ENCODE results near the gene SMOC2. TPM values are rescaled to one million over a fixed set of nuclear protein-coding genes. Genes with fewer than 3 reads are reported as not detected.

Gene SMOC2
- total and polyA plus RNA-seq, 2 of the 4 experiments (the other 2 are of a cell fraction), result not detected

GRCh38 chr6:168666699-168667427, 225.9 kb downstream of the SMOC2 start:
- Histone ChIP-seq H3K9ac (ENCODE audit: low read depth, low read length) (no peak overlapping the region), H4K20me1 (ENCODE audit: insufficient read depth, low read length) (no peaks in the 10 kb centered on the region), H2BK15ac (ENCODE audit: low read depth, low read length) (no peak overlapping the region), H3K27ac (ENCODE audit: insufficient read depth, low read length) (no peak overlapping the region), H3K23ac (ENCODE audit: low read depth, low read length) (no peak overlapping the region), H3K56ac (ENCODE audit: extremely low read depth, insufficient read depth, low read length) (no peak overlapping the region), H4K5ac (ENCODE audit: low read depth, low read length) (no peak overlapping the region), H2AK5ac (ENCODE audit: low read depth, low read length) (no peak overlapping the region), H4K91ac (ENCODE audit: insufficient read depth, low read depth, low read length) (no peak overlapping the region), H2AFZ (replicated peaks; ENCODE audit: low read length, poor library complexity) (no peak overlapping the region), H3K14ac (replicated peaks; ENCODE audit: low read depth, low read length) (no peak overlapping the region), H3K4me3 (ENCODE audit: insufficient read depth, low read depth, low read length) (no peak overlapping the region), H2BK5ac (ENCODE audit: low read depth, low read length, poor library complexity, severe bottlenecking) (no peak overlapping the region), H2BK20ac (ENCODE audit: low read depth, low read length) (no peak overlapping the region), H3K27me3 (ENCODE audit: control insufficient read depth, insufficient read depth, low read length) (no peaks in the 10 kb centered on the region), H2BK120ac (ENCODE audit: low read depth, low read length) (no peak overlapping the region), H3K9me3 (ENCODE audit: control insufficient read depth, insufficient read depth, low read length) (peaks cover 41% of the 10 kb centered on the region), H3K36me3 (ENCODE audit: control insufficient read depth, insufficient read depth, low read length) (no peaks in the 10 kb centered on the region), H2AK9ac (replicated peaks; ENCODE audit: low read depth, low read length, poor library complexity) (no peak overlapping the region), H3K4me2 (ENCODE audit: low read depth, low read length) (no peak overlapping the region), H3K18ac (ENCODE audit: low read depth, low read length) (no peak overlapping the region), H3K4ac (ENCODE audit: low read depth, low read length) (no peak overlapping the region), H4K8ac (ENCODE audit: low read depth in 2 of 2, low read length in 2 of 2) (no peak overlapping the region), H3K79me1 (ENCODE audit: low read depth in 1 of 2, low read length in 2 of 2) (no peaks in the 10 kb centered on the region), H3K4me1 (ENCODE audit: control insufficient read depth, insufficient read depth, low read length) (no peaks in the 10 kb centered on the region), H3K9me1 (ENCODE audit: insufficient read depth, low read length) (no peaks in the 10 kb centered on the region)
- in situ Hi-C loops (cut with MboI; ENCODE audit: low sequenced_read_pairs) (no loop called here), dilution Hi-C loops (cut with HindIII; ENCODE audit: low sequenced_read_pairs, unreplicated experiment) (no loop called here), intact Hi-C loops (cut with micrococcal nuclease) (no loop called here)
- ATAC-seq (ENCODE audit: low read depth) (no peak), DNase-seq (no peak)
- TF ChIP-seq CTCF (conservative IDR thresholded peaks at IDR 0.05; ENCODE audit: low read depth, low read length), result no peak
- ChIA-PET POLR2A (ENCODE audit: unreplicated experiment) (no interaction called here), CTCF (no interaction called here)
- no TSS peak for BruUV-seq (replicated peaks)
- 78% methylated on average over 7 of the region's 18 CpGs; no CpG with 5 or more reads in 1 of the 2 experiments for WGBS, 2 experiments (ENCODE audit: extremely low coverage in 2 of 2, insufficient read length in 1 of 2)

Measured in IMR-90 (cell line).